ENCODE results near the gene ZNF724.

ZNF724 gene

GRCh38 chr19:23262920-23263319 is 12.7 kb upstream of the ZNF724 start:
- H3K36me3 ChIP-seq (ENCODE audit: low read length): 0 out of 2 replicates have a peak, but pooled peaks cover 3% of the 10 kb centered on the region
- TF ChIP-seq EZH2phosphoT487 (conservative IDR thresholded peaks at IDR 0.05; ENCODE audit: low read length): no peak
- TF ChIP-seq CTCF (IDR thresholded peaks at IDR 0.05; ENCODE audit: insufficient read depth, low read length, poor library complexity, severe bottlenecking): no peak

GRCh38 chr19:23261496-23262020 is 11.4 kb upstream of the ZNF724 start:
- Histone ChIP-seq H3K79me2 (ENCODE audit: insufficient read depth, low read length) (no peaks in the 10 kb centered on the region), H3K27me3 (ENCODE audit: low read length) (no peaks in the 10 kb centered on the region), H3K9ac (ENCODE audit: low read length) (no peak overlapping the region), H3K9me3 (ENCODE audit: insufficient read depth, low read length) (no peaks in the 10 kb centered on the region), H3K4me3 (ENCODE audit: insufficient read depth, low read length, poor library complexity, severe bottlenecking) (no peak overlapping the region), H3F3A (ENCODE audit: insufficient read depth) (no peaks in the 10 kb centered on the region), H3K9me2 (replicated peaks; ENCODE audit: insufficient read depth, low read length) (no peaks in the 10 kb centered on the region), H3K4me2 (ENCODE audit: low read depth, low read length, poor library complexity, severe bottlenecking) (no peak overlapping the region), H3K36me3 (ENCODE audit: low read length) (no peaks in the 10 kb centered on the region), H4K20me1 (ENCODE audit: low read depth, low read length) (no peaks in the 10 kb centered on the region), H2AFZ (ENCODE audit: low read depth, low read length, severe bottlenecking) (no peak overlapping the region), H3K27ac (ENCODE audit: low read depth, low read length) (no peak overlapping the region)
- TF ChIP-seq EZH2phosphoT487 (conservative IDR thresholded peaks at IDR 0.05; ENCODE audit: low read length) (no peak), CTCF (IDR thresholded peaks at IDR 0.05; ENCODE audit: insufficient read depth, low read length, poor library complexity, severe bottlenecking) (no peak)

More at GRCh38 chr19:23262920-23263319, 12.7 kb upstream of the ZNF724 start:
- H4K20me1 ChIP-seq (ENCODE audit: low read depth, low read length): no peaks in the 10 kb centered on the region
- no peak overlapping the region for H3K4me2 ChIP-seq (ENCODE audit: low read depth, low read length, poor library complexity, severe bottlenecking)
- no peaks in the 10 kb centered on the region for H3F3A ChIP-seq (ENCODE audit: insufficient read depth)
- H3K27ac ChIP-seq (ENCODE audit: low read depth, low read length): no peak overlapping the region
- H3K4me3 ChIP-seq (ENCODE audit: insufficient read depth, low read length, poor library complexity, severe bottlenecking): no peak overlapping the region
- no peaks in the 10 kb centered on the region for H3K79me2 ChIP-seq (ENCODE audit: insufficient read depth, low read length)
- H3K27me3 ChIP-seq (ENCODE audit: low read length): no peaks in the 10 kb centered on the region
- H3K9ac ChIP-seq (ENCODE audit: low read length): no peak overlapping the region
- no peak overlapping the region for H2AFZ ChIP-seq (ENCODE audit: low read depth, low read length, severe bottlenecking)
- H3K9me3 ChIP-seq (ENCODE audit: insufficient read depth, low read length): no peaks in the 10 kb centered on the region
- no peaks in the 10 kb centered on the region for H3K9me2 ChIP-seq (replicated peaks; ENCODE audit: insufficient read depth, low read length)

GRCh38 chr19:23260956-23261355 is 10.8 kb upstream of the ZNF724 start:
- TF ChIP-seq EZH2phosphoT487 (conservative IDR thresholded peaks at IDR 0.05; ENCODE audit: low read length): no peak
- TF ChIP-seq CTCF (IDR thresholded peaks at IDR 0.05; ENCODE audit: insufficient read depth, low read length, poor library complexity, severe bottlenecking): no peak
- Histone ChIP-seq H3K36me3 (ENCODE audit: low read length) (no peaks in the 10 kb centered on the region), H2AFZ (ENCODE audit: low read depth, low read length, severe bottlenecking) (no peak overlapping the region), H3K79me2 (ENCODE audit: insufficient read depth, low read length) (no peaks in the 10 kb centered on the region), H3K9me2 (replicated peaks; ENCODE audit: insufficient read depth, low read length) (no peaks in the 10 kb centered on the region), H3F3A (ENCODE audit: insufficient read depth) (no peaks in the 10 kb centered on the region), H3K27me3 (ENCODE audit: low read length) (no peaks in the 10 kb centered on the region), H4K20me1 (ENCODE audit: low read depth, low read length) (no peaks in the 10 kb centered on the region), H3K4me3 (ENCODE audit: insufficient read depth, low read length, poor library complexity, severe bottlenecking) (no peak overlapping the region), H3K9ac (ENCODE audit: low read length) (no peak overlapping the region), H3K27ac (ENCODE audit: low read depth, low read length) (no peak overlapping the region), H3K9me3 (ENCODE audit: insufficient read depth, low read length) (no peaks in the 10 kb centered on the region), H3K4me2 (ENCODE audit: low read depth, low read length, poor library complexity, severe bottlenecking) (no peak overlapping the region)
